Psoas muscle (tissue), 8 donors: ENCODE data around the gene CASZ1. TPM values are rescaled to one million over a fixed set of nuclear protein-coding genes. Genes with fewer than 3 reads are reported as not detected.

Source experiments
- ATAC-seq, 4 donors: fragments of 200-7000 bp; cut with Tn5 transposase; one replicate each; pipeline ENCODE4 v1.9.1; 2020; ENCODE audit warnings: moderate library complexity in 3 of 4, mild to moderate bottlenecking in 2 of 4
- DNase-seq, 2 donors: peaks; one replicate each; pipeline ENCODE4 v3.0.0-alpha.2; 2020
- H3K27ac ChIP-seq: fragments of 200-600 bp; one replicate; pipeline ENCODE4 v1.8.0; 2022
- H3K27me3 ChIP-seq, 3 donors: fragments of 200-600 bp in 1 of 3; one replicate each; pipeline versions ENCODE4 v1.6.1 to v1.8.0; 2013 to 2022; ENCODE audit warnings: low read length in 2 of 3, mild to moderate bottlenecking in 2 of 3, moderate library complexity in 1 of 3; ENCODE audit not compliant: insufficient read depth in 3 of 3
- H3K36me3 ChIP-seq, 2 donors: fragments of 200-600 bp in 1 of 2; one replicate each; pipeline versions ENCODE4 v1.6.1 to v1.8.0; 2013 to 2022; ENCODE audit warnings: low read depth in 1 of 2, mild to moderate bottlenecking in 1 of 2, moderate library complexity in 1 of 2; ENCODE audit not compliant: insufficient read depth in 1 of 2
- H3K4me1 ChIP-seq: fragments of 200-600 bp; one replicate; pipeline ENCODE4 v1.8.0; 2022
- H3K4me3 ChIP-seq: fragments of 200-600 bp; one replicate; pipeline ENCODE4 v1.8.0; 2022; ENCODE audit warnings: mild to moderate bottlenecking
- H3K9me3 ChIP-seq: fragments of 200-600 bp; one replicate; pipeline ENCODE4 v1.8.0; 2022
- CTCF ChIP-seq: fragments of 200-600 bp; IDR thresholded peaks from one replicate; pipeline ENCODE4 v1.8.0; 2022; ENCODE audit warnings: antibody characterized with exemption
- WGBS, 3 donors: extraction: QIAGEN DNeasy Blood & Tissue Kit; methylation state at CpG; one replicate each; pipeline versions ENCODE4 v1.1.6 to v1.1.7; 2013; 5-methylcytosine and 5-hydroxymethylcytosine counted together
- intact Hi-C, 2 donors: fragments of 100-400 bp; cut with DNase I; formaldehyde crosslinking; loops; one replicate each; pipeline versions ENCODE4 v1.11.0 to v1.14.2; 2022
- polyA plus RNA-seq, 3 donors: library from polyadenylated mRNA; stranded (reverse); fragments of 200-250 nt; gene quantifications; one replicate each; pipeline ENCODE4 v1.2.3, GENCODE V29; 2013
- total RNA-seq, 4 donors: library from RNA; stranded (reverse); fragmentation: NEBNext Ultra II Directional in 2 of 4; extraction: Animal tissue kit (Norgen Biotek cat#: 25700) in 2 of 4; gene quantifications; one replicate each; pipeline versions ENCODE4 v1.2.1 to v1.2.4, GENCODE V29; 2021 to 2023
- donor health status: healthy with polysubstance abuse.
- donor health status: DM: no; HTN: no; CAD: no; lungs with moderate emphysema.
- donor health status: Bipolar disorder and iron deficiency.
- donor health status: healthy.
- donor health status: DM: yes; HTN: yes; CAD: no.
- donor health status: DM: no; HTN: no; CAD: no.
- donor health status: DM: no; HTN: no; CAD: no.
- donor health status: DM: yes; HTN: yes; CAD: no.

The CASZ1 gene
- total and polyA plus RNA-seq, 7 donors, result 2.6 to 83.3 (median 53.1) TPM

GRCh38 chr1:10815858-10816195, 19.4 kb upstream of the CASZ1 start:
- TF ChIP-seq CTCF, result no peak
- Histone ChIP-seq H3K4me1 (no peaks in the 10 kb centered on the region), H3K4me3 (no peak overlapping the region), H3K27me3 (no peaks in the 10 kb centered on the region), H3K9me3 (no peaks in the 10 kb centered on the region), H3K27ac (no peak overlapping the region), H3K36me3 (no peaks in the 10 kb centered on the region)
- WGBS, 3 donors, result 93 to 96% (median 96%) methylated on average over 5 of the region's 5 CpGs
- intact Hi-C loops, result no loop called here
- ATAC-seq (no peak), DNase-seq (no peak)

GRCh38 chr1:10814976-10815857, 18.8 kb upstream of the CASZ1 start:
- TF ChIP-seq CTCF, result no peak
- H3K27me3 ChIP-seq, result no peaks in the 10 kb centered on the region

GRCh38 chr1:10814312-10814711, 17.9 kb upstream of the CASZ1 start:
- Histone ChIP-seq H3K4me1 (no peaks in the 10 kb centered on the region), H3K27ac (no peak overlapping the region), H3K9me3 (no peaks in the 10 kb centered on the region), H3K36me3 (no peaks in the 10 kb centered on the region), H3K27me3 (peaks cover 0 to 2% (median 0%) of the 10 kb centered on the region in 3 donors), H3K4me3 (no peak overlapping the region)
- ATAC-seq, result peak; percentile 76 to 91 (median 86)
- intact Hi-C loops, result no loop called here
- DNase-seq, result peak in 1 of 2 donors; percentile 55
- 57 to 88% (median 65%) methylated on average over 10 of the region's 10 CpGs for WGBS, 3 donors
- TF ChIP-seq CTCF, result no peak

More at GRCh38 chr1:10814976-10815857, 18.8 kb upstream of the CASZ1 start:
- Histone ChIP-seq H3K27ac (no peak overlapping the region), H3K36me3 (no peaks in the 10 kb centered on the region), H3K4me1 (no peaks in the 10 kb centered on the region), H3K4me3 (no peak overlapping the region), H3K9me3 (no peaks in the 10 kb centered on the region)
- ATAC-seq (no peak), DNase-seq (peak in 1 of 2 donors; percentile 21)
- intact Hi-C loops, result no loop called here
- 83 to 87% (median 84%) methylated on average over 15 of the region's 15 CpGs for WGBS, 3 donors

GRCh38 chr1:10813799-10814198, 17.4 kb upstream of the CASZ1 start:
- Histone ChIP-seq H3K36me3 (no peaks in the 10 kb centered on the region), H3K4me1 (no peaks in the 10 kb centered on the region), H3K27ac (no peak overlapping the region), H3K4me3 (no peak overlapping the region), H3K9me3 (no peaks in the 10 kb centered on the region), H3K27me3 (peaks cover 0 to 2% (median 0%) of the 10 kb centered on the region in 3 donors)
- DNase-seq, result no peak
- intact Hi-C loops, result no loop called here
- TF ChIP-seq CTCF, result no peak
- ATAC-seq, result peak in 2 of 4 donors; percentile 10 to 26
- 80 to 91% (median 83%) methylated on average over 14 of the region's 14 CpGs for WGBS, 3 donors
